HG03342 (cell line): ENCODE data around the gene CD68.
"Not testable (repeated sequence)": the region's sequence is repeated elsewhere in the genome, so short reads cannot be mapped to it uniquely, and the experiment has no call there.

Experiments used
- ATAC-seq: cut with Tn5 transposase; IDR thresholded peaks from one replicate; pipeline ENCODE4 v1.9.1; 2021; ENCODE audit warnings: mild to moderate bottlenecking, moderate library complexity; ENCODE audit not compliant: unreplicated experiment

CD68 gene

DNA sequence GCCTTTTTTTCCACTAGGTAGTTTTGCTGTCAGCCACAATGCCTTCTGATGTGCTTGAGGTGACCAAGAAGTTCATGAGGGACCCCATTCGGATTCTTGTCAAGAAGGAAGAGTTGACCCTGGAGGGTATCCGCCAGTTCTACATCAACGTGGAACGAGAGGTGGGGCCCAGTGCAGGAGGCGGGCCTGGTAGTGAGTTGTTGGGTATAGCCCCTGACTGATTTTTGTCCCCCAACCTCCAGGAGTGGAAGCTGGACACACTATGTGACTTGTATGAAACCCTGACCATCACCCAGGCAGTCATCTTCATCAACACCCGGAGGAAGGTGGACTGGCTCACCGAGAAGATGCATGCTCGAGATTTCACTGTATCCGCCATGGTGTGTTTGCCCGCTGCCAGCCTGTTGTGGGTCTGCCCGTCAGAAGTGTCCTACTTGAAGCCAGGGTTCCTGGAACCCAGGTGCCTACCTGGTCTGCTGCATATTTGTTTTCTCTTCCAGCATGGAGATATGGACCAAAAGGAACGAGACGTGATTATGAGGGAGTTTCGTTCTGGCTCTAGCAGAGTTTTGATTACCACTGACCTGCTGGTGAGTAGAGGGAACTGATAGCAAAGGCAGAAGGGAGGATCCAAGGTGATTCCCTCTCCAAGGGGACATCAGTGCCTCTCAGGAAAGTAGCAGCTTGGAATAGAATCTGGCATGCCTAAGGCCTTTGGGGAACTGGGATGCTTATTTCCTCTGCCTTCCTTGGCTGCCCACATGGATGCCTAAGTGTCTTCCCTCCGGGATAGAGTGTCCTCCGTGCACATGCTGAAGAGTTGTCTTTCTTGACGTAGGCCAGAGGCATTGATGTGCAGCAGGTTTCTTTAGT is 1.9 kb upstream of the CD68 start:
- no peak for ATAC-seq

DNA sequence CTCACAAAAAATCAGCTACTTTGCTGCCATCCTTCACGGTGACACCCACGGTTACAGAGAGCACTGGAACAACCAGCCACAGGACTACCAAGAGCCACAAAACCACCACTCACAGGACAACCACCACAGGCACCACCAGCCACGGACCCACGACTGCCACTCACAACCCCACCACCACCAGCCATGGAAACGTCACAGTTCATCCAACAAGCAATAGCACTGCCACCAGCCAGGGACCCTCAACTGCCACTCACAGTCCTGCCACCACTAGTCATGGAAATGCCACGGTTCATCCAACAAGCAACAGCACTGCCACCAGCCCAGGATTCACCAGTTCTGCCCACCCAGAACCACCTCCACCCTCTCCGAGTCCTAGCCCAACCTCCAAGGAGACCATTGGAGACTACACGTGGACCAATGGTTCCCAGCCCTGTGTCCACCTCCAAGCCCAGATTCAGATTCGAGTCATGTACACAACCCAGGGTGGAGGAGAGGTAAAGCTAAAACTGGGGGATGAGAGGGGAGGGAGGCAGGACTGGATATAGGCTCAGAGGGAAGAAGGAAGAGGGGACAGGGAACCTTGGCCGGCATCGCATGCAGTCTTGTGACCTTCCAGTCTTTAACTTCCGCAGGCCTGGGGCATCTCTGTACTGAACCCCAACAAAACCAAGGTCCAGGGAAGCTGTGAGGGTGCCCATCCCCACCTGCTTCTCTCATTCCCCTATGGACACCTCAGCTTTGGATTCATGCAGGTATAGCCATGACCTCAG is 581 bp downstream of the CD68 start:
- ATAC-seq: no peak

DNA sequence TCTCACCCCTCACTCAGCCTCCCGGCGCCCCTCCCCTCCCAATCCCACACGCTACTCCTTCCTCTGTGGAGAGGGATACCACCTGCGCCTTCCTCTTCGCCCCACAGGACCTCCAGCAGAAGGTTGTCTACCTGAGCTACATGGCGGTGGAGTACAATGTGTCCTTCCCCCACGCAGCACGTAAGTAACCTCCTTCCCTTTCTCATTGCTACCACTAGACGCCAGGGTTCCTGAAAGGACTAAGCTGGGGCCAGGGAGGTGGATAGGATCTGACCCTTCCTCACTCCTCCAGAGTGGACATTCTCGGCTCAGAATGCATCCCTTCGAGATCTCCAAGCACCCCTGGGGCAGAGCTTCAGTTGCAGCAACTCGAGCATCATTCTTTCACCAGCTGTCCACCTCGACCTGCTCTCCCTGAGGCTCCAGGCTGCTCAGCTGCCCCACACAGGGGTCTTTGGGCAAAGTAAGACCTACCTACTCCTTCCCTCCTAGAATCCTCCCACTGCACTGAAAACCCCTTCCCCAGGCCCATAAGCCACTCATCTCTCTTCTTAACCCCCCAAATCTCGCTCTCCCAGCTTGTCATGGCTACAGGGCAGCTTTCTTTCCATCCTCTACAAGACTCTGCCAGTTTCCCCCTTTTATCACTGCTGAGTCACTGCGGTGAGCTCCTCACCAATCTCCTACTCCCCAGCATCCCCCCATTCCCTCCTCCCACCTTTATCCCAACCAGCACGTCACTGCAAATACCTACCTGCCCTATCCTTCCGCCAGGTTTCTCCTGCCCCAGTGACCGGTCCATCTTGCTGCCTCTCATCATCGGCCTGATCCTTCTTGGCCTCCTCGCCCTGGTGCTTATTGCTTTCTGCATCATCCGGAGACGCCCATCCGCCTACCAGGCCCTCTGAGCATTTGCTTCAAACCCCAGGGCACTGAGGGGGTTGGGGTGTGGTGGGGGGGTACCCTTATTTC is 1.5 kb downstream of the CD68 start:
- no peak for ATAC-seq

DNA sequence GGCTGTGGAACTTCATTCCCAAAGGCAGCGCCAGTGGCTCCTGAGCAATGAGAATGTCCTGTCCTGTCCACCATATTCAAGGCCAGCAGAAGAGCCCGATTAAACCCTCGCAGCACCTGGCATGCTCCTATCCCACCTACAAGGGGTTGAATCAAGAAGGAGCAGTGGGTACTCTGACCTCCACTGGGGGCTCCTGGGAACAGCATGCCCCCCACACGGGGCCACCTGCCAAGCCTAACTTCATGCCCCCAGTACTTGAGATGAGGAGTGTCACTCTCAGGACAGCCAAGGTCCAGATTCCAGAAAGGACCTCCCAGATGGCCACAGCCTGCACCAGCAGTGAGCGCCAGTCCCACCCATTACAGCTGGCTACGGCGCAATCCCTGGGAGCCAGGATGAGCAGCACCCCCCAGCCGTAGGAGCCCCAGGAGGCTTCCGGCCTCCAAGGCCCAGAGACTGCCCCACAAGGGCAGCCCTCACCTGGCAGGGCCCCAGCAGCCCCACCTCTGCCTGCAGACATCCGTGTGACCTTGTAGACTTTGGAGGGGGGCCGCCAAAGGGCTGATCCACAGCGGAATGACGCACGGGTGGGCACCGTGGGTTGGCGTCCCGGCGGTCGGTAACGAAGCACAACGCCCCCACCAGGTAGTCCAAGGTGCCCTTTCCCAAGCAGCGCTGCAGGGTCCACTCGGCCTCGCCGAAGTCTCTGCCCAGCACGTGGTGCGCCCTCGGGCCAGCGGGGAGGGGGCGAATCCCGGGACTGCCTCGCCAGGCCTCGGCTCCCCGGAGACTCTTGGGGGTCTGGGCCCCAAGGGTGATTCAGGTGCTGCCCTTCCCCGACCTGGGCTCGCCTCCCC is 3.2 kb downstream of the CD68 start:
- ATAC-seq: no peak

DNA sequence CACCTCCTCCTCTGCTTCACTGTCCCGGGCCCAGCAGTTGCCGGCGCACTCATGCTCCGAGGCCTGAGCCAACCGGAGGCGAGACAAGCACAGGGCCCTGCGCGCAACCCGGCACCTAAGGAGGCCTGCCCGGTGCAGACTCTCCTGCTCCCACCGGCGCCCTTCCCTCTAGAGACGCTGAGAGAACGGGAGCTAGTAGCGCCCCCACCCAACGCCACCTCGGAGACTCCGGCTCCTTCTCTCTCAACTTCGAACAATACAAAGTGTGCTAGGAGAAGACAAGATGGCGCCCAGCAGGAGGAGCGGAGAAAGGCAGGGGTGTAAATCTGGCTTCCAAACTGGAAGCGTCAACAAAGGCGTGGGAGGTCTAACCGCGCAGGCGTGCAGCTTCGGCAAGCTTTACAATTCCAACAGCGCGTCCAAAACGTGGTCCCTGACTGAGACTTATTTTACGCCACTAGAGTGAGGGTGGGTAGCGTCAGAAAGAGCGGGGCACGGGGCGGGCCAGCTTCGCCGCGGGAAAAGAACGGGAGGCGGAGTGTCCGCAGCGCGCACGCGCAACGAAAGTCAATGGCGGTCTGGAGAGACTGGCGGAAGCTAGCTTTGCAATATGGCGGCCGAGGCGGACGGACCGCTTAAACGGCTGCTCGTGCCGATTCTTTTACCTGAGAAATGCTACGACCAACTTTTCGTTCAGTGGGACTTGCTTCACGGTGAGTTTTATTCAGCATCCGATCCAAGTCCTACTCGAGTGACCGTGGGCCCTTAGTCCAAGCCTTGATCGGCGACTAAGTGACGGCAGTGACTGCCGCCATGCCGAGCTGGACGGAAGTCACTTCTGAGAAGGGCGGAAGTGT is 4.0 kb downstream of the CD68 start, which contains the start of gene MPDU1:
Gene MPDU1 (plus strand): TSS at position 600 of the 857 bp plus-strand sequence. CDS start 11 bp downstream, at position 611.
- peak; percentile 65 for ATAC-seq

DNA sequence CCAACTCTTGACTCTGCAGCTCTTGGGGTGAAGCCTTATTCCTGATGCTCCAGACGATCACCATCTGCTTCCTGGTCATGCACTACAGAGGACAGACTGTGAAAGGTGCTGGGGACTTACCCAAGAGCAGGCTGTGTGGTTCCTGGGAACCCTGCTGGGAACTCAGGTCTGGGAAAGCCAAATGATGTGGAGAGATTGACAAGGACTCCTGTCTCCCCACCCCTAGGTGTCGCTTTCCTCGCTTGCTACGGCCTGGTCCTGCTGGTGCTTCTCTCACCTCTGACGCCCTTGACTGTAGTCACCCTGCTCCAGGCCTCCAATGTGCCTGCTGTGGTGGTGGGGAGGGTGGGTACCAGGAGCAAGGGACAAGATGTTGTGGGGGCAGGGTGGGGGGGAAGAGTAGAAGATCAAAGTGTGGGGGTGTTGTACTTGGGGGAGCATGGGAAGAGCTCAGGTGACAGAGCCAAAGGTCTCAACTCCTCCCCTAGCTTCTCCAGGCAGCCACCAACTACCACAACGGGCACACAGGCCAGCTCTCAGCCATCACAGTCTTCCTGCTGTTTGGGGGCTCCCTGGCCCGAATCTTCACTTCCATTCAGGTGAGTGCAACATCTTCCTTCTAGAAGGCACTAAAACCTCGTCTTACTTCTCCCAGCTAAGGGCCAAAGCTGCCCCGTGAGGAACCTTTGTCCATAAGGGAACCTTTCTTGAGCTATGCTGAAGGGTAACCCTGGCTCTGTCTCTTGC is 7.4 kb downstream of the CD68 start:
- ATAC-seq: no peak

DNA sequence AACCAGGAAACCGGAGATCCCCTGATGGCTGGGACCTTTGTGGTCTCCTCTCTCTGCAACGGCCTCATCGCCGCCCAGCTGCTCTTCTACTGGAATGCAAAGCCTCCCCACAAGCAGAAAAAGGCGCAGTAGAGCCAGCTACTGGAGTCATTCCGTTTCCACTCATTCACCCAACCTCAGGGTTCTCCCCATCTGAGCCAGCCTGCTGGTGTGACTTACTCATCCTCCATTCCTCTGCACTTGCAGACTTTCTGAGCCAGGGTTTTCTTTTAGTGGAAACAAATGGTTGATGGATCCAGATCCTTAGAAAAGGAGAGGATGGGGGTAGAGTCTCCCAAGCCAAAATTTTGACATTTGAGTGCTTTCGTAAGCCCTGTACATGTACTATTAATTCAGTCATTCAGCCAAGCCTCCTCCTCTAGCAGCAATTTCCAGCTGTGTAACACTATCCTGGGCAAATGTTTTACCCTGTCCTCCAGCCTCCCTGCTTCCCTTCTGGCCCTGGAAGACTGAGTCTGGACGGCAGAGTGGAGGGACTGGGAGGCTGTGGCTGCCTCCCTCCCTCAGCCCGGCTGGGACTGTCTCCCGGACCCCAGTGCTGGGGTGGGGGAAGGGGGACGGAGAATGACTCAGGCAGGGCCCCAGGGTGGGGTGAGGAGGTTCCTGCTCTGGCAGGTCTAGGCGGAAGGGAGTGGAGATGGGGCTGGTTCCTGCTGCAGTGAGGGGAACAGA is 8.1 kb downstream of the CD68 start:
- no peak for ATAC-seq

DNA sequence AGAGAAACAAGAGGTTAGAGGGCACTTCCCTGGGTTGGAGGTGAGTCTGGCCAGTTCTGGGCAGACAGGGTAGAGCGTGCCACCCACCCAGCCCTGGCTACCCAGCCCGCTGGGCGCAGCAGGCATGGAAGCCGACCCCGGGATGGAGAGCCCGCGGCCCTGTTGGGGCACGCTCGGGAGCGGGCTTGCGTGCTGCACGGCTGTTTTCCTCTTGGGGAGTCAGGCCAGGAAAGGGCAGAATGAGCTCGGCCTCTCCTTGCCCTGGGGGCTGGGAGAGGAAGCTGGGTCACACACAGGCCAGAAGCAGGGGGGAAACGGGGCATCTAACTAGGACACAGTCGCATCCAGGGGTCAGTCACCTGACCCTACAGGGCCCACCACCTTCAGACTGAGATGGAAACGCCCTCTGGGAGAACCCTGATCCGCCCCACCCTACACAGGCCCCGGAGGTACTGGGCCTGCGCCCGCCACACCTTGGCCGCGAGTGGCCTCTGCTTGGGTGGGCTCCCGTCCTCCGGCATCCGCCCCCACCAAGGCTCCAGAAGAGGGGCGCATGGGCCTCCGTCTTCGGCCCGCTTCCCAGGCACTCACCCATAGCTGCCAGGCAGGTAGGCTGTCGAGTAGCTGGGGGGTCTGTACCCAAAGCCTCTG is 9.2 kb downstream of the CD68 start:
- ATAC-seq: no peak

DNA sequence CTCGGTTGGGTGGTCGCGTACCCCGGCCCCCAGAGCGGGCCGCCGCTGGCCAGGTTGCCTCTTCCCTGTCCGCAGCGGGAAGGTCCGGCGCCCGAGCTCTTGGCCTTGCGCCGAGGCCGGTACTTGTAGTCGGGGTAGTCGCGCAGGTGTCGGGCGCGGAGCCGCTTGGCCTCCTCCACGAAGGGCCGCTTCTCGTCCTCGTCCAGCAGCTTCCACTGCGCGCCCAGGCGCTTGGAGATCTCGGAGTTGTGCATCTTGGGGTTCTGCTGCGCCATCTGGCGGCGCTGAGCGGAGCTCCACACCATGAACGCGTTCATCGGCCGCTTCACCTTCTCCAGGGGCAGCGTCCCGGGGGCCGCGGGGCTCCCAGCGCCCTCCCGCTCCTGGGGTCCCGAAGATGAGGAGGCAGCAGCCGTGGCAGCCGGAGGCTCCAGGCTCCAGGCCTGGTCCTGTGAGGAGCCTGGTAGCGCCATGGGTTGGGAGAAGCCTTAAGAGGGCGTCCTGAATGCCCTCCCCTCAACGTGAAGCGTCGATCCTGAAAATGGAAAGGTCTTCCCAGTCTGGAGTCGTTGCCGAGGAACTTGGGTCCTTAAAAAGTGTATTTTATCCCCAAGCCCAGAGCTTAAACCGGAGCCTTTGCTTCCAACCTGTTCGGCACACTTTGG is 9.9 kb downstream of the CD68 start:
- ATAC-seq: no peak

DNA sequence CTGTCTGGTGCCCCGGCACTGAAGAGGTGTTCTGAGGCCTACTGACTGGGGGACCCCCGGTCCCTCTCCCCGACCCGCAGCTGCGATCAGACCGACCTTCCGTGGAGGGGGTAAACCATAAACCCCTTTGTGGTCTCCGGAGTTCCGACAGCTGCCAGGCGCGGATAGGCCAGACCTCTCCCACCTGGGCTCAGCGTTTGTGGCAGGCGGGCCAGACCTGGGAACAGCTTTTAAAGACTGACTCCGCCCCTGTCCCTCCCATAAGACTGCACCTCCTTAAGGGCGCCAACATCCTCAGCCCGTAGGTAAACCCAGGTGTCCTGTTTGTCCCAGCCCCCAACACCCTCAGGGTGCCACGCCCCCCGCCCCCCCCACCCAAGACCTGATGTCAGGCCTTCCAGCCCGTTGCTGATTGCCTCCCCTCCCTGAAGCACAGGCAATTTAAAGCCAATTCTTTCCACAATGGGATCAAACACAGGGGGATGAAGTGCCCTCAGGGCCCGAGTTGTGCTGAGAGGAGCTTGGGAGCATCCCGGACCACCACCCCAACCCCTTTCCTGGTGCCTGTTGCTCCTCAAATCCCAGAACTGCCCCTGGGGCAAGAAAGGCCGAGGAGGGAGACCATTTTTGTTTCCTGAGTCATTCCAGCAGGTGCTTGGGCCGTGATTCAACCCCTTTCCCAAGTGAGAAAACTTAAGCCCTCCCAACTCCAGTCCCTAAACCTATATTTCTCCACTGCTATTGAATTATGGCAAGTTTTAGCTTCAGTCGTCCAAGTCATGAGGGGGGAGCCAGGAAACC is 10.7 kb downstream of the CD68 start, which contains the start of gene SOX15:
Gene SOX15 (minus strand): TSS at position 204 of the 801 bp plus-strand sequence. CDS start 418 bp downstream, outside the sequence.
- no peak for ATAC-seq

DNA sequence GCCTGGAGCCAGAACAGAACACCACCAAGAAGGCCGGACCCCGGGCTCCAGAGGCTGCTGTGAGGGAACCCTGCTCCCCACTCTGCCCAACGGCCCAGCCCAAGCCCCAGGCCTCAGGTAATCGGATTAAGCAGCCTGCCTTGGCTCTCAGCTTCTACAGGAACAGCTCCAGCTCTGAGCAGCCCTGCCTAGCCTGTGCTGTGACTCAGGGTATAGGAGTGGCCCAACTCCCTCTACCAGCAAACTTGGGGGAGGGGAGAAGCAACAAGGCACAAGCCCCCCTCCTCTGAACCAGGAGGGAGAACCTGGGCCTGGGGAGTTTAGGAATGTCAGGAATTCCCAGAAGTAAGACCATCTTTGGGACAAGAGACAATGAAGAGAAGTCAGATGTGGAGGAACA is 11.3 kb downstream of the CD68 start:
- no peak for ATAC-seq

DNA sequence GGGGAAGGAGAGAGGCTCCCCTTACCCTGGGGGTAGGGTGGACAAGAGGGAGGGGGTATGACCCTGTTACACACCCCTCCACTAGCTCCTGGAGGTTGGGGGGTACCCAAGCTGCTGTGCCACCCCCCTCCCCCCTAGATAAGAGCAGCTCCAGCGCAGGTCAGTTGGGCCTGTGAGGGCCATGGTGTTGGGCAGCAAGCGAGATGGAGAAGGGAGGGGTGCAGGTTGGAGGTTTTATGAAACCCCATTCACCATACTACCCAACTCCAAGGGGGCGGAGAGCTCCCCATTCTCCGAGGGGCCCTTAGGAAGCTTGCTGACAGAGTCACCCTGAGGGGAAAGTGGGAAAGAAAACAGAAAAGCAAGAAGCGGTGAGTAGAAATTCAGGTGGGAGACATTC is 12.2 kb downstream of the CD68 start:
- ATAC-seq: no peak

DNA sequence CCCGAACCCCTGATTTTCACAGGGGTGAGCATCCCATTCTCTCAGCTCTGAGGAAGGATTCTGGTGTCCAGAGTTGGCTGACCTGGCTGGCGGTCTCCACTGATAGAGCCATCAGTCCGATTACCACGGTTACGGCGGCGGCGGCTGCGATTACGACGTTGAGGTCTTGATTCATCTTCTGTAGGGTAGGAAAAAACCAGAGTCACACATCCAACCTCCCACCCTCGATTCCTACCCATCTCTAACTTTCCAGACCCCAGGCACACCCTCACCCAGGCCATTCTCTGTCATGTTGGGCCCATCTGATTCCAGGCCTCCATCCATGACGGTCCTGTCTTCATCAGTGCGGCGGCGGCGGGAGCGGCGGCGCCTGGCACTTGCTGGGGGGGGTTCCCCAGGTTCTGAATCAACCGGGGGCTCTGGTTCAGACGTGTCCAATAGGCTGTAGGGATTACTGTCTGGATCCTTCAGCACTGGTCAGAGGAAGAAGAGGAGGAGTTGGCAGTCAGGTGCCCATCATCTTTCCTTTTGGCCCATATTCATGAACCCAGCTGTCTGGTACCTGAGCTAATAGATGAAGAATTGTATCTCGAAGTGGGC is 13.1 kb downstream of the CD68 start:
- no peak for ATAC-seq

DNA sequence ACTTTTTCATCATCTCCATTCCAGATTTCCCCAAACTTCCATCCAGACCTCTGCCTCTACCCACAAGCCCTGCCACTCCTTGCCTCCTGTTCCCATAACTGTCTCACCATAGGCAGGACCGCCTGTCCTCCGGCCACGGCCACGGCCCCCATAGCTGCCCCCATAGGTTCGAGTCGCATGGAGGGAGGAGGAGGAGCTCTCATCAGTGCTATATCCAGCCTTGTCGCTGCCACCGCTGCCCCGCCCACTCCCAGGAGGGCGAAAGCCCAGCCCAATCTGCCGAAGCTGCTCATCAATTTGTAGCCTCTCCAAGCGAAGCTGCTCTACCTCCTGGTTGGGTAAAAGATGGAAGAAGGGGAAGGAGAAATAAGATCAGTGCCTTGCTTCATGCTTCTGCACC is 13.9 kb downstream of the CD68 start:
- ATAC-seq: no peak

DNA sequence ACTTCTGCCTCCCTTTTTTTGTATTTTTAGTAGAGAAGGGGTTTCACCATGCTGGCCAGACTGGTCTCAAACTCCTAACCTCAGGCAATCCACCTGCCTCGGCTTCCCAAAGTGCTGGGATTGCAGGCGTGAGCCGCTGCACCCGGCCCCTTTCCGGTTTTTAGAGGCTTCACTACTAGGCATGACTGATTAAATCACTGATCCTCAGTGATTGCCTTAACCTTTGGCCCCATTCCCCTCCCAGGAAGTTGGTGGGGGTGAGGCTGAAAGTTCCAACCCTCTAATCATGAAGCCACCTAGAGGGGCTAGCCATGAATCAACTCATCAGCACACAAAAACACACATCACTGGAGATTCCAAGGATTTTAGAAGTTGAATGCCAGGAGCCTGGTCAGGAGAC is 18.1 kb downstream of the CD68 start:
- not testable (repeated sequence) for ATAC-seq
